Astrocyte (in vitro differentiated cells and primary cell): ENCODE data around the gene WWC2. TPM values are rescaled to one million over a fixed set of nuclear protein-coding genes. Genes with fewer than 3 reads are reported as not detected.

Experiments used
- DNase-seq: peaks from one replicate; pipeline ENCODE4 v3.0.0-alpha.2; 2010; ENCODE audit warnings: low read depth
- FAIRE-seq: peaks from 2 replicates; lab custom pipeline; 2011; peaks lifted over from hg19 to GRCh38; lab: Jason Lieb, UNC
- H2AFZ ChIP-seq: 2 replicates; pipeline ENCODE4 v1.6.0; 2012; ENCODE audit warnings: low read depth, low read length, inconsistent platforms
- H3K27ac ChIP-seq: 2 replicates; pipeline ENCODE4 v1.5.1; 2011; ENCODE audit warnings: low read depth, low read length, inconsistent platforms
- H3K27me3 ChIP-seq: 2 replicates; pipeline ENCODE4 v1.6.0; 2011; ENCODE audit warnings: low read length, inconsistent platforms; ENCODE audit not compliant: insufficient read depth
- H3K36me3 ChIP-seq: 2 replicates; pipeline ENCODE4 v1.5.1; 2011; ENCODE audit warnings: low read length, inconsistent platforms; ENCODE audit not compliant: insufficient read depth
- H3K4me1 ChIP-seq: 2 replicates; pipeline ENCODE4 v1.5.1; 2011; ENCODE audit warnings: low read length, inconsistent platforms; ENCODE audit not compliant: insufficient read depth
- H3K4me2 ChIP-seq: 2 replicates; pipeline ENCODE4 v1.6.0; 2012; ENCODE audit warnings: low read length, inconsistent platforms
- H3K4me3 ChIP-seq: 2 replicates; pipeline ENCODE4 v1.5.1; 2011; ENCODE audit warnings: low read depth, mild to moderate bottlenecking, low read length, inconsistent platforms; ENCODE audit not compliant: insufficient read depth
- H3K79me2 ChIP-seq: 2 replicates; pipeline ENCODE4 v1.6.0; 2012; ENCODE audit warnings: mild to moderate bottlenecking, low read length, inconsistent platforms; ENCODE audit not compliant: insufficient read depth
- H3K9ac ChIP-seq: 2 replicates; pipeline ENCODE4 v1.6.0; 2012; ENCODE audit warnings: mild to moderate bottlenecking, low read length, inconsistent platforms
- H3K9me3 ChIP-seq: 2 replicates; pipeline ENCODE4 v1.5.1; 2012; ENCODE audit warnings: low read depth, mild to moderate bottlenecking, low read length, inconsistent platforms; ENCODE audit not compliant: insufficient read depth
- H4K20me1 ChIP-seq: 2 replicates; pipeline ENCODE4 v1.6.0; 2012; ENCODE audit warnings: low read length, inconsistent platforms; ENCODE audit not compliant: insufficient read depth
- H3K27ac Mint-ChIP-seq: one replicate; pipeline ENCODE4 v1.8.0; 2021; ENCODE audit warnings: mild to moderate bottlenecking, mixed read lengths; ENCODE audit not compliant: unreplicated experiment
- H3K27me3 Mint-ChIP-seq: one replicate; pipeline ENCODE4 v1.8.0; 2021; ENCODE audit warnings: low read depth, mixed read lengths; ENCODE audit not compliant: unreplicated experiment
- H3K36me3 Mint-ChIP-seq: one replicate; pipeline ENCODE4 v1.8.0; 2021; ENCODE audit warnings: low read depth, mixed read lengths; ENCODE audit not compliant: unreplicated experiment
- H3K4me1 Mint-ChIP-seq: one replicate; pipeline ENCODE4 v1.8.0; 2021; ENCODE audit warnings: low read depth, mixed read lengths; ENCODE audit not compliant: unreplicated experiment
- H3K4me3 Mint-ChIP-seq: one replicate; pipeline ENCODE4 v1.8.0; 2021; ENCODE audit warnings: mild to moderate bottlenecking, moderate library complexity, mixed read lengths; ENCODE audit not compliant: unreplicated experiment
- H3K9me3 Mint-ChIP-seq: one replicate; pipeline ENCODE4 v1.8.0; 2021; ENCODE audit warnings: mild to moderate bottlenecking, mixed read lengths; ENCODE audit not compliant: unreplicated experiment
- CTCF ChIP-seq: IDR thresholded peaks from 2 replicates; pipeline ENCODE4 v1.5.1; 2011; ENCODE audit warnings: low read depth, mild to moderate bottlenecking, inconsistent platforms, low read length, moderate library complexity; ENCODE audit not compliant: insufficient read depth
- EZH2 ChIP-seq: IDR thresholded peaks from 2 replicates; pipeline ENCODE4 v1.6.1; 2012; ENCODE audit warnings: mild to moderate bottlenecking, low read length, inconsistent platforms; ENCODE audit not compliant: insufficient read depth
- total RNA-seq: library from RNA; stranded (reverse); gene quantifications from 2 replicates; pipeline ENCODE4 v1.2.1, GENCODE V29; 2021

The WWC2 gene
- total RNA-seq, 1 donor from 2014 or later = 62.6 TPM

GRCh38 chr4:183326853-183327252 lies 227.8 kb downstream of the WWC2 start:
- Mint-ChIP-seq H3K4me3 (no peak overlapping the region), H3K4me1 (peaks cover 12% of the 10 kb centered on the region), H3K27ac (no peak overlapping the region), H3K27me3 (peaks cover 3% of the 10 kb centered on the region), H3K9me3 (peaks cover 12% of the 10 kb centered on the region), H3K36me3 (peaks cover 2% of the 10 kb centered on the region)
- Histone ChIP-seq H2AFZ (no peak overlapping the region), H3K4me1 (peaks cover 4% of the 10 kb centered on the region), H3K27ac (no peak overlapping the region), H3K27me3 (no peaks in the 10 kb centered on the region), H3K36me3 (no peaks in the 10 kb centered on the region), H3K9me3 (peaks cover 8% of the 10 kb centered on the region), H3K9ac (no peak overlapping the region), H3K79me2 (no peaks in the 10 kb centered on the region), H3K4me3 (no peak overlapping the region), H4K20me1 (no peaks in the 10 kb centered on the region), H3K4me2 (no peak overlapping the region)
- DNase-seq (no peak), FAIRE-seq (no peak)
- no peak for TF ChIP-seq EZH2
- no peak for TF ChIP-seq CTCF

- Mint-ChIP-seq H3K4me3 (no peak overlapping the region), H3K36me3 (peaks cover 2% of the 10 kb centered on the region), H3K27me3 (peaks cover 4% of the 10 kb centered on the region), H3K4me1 (peaks cover 15% of the 10 kb centered on the region), H3K27ac (no peak overlapping the region), H3K9me3 (peaks cover 12% of the 10 kb centered on the region)
- no peak for DNase-seq
- peaks cover 8% of the 10 kb centered on the region for H3K9me3 ChIP-seq
- H3K4me3 ChIP-seq = no peak overlapping the region
- no peaks in the 10 kb centered on the region for H4K20me1 ChIP-seq
- no peak overlapping the region for H3K4me2 ChIP-seq
- no peaks in the 10 kb centered on the region for H3K36me3 ChIP-seq
- no peak for TF ChIP-seq CTCF
- TF ChIP-seq EZH2 = no peak
- H3K27me3 ChIP-seq = no peaks in the 10 kb centered on the region
- no peaks in the 10 kb centered on the region for H3K79me2 ChIP-seq
- no peak for FAIRE-seq
- no peak overlapping the region for H3K27ac ChIP-seq
- peaks cover 4% of the 10 kb centered on the region for H3K4me1 ChIP-seq
- no peak overlapping the region for H3K9ac ChIP-seq
- H2AFZ ChIP-seq = no peak overlapping the region
These were observed 228.8 kb downstream of the WWC2 start for GRCh38 chr4:183327827-183328226.

GRCh38 chr4:183328832-183329231 lies 229.8 kb downstream of the WWC2 start:
- H3K9ac ChIP-seq = no peak overlapping the region
- Mint-ChIP-seq H3K4me3 (no peak overlapping the region), H3K36me3 (peaks cover 2% of the 10 kb centered on the region), H3K4me1 (peaks cover 17% of the 10 kb centered on the region), H3K9me3 (peaks cover 12% of the 10 kb centered on the region), H3K27ac (peak overlapping the region; percentile 77), H3K27me3 (peaks cover 4% of the 10 kb centered on the region)
- DNase-seq (peak; percentile 32), FAIRE-seq (no peak)
- H3K9me3 ChIP-seq = peaks cover 8% of the 10 kb centered on the region
- TF ChIP-seq EZH2 (no peak), CTCF (no peak)
- peaks cover 6% of the 10 kb centered on the region for H3K4me1 ChIP-seq
- H3K27me3 ChIP-seq = no peaks in the 10 kb centered on the region
- no peak overlapping the region for H3K4me3 ChIP-seq
- peak overlapping the region; percentile 3 for H3K4me2 ChIP-seq
- no peaks in the 10 kb centered on the region for H4K20me1 ChIP-seq
- no peaks in the 10 kb centered on the region for H3K36me3 ChIP-seq
- H2AFZ ChIP-seq = no peak overlapping the region
- H3K79me2 ChIP-seq = no peaks in the 10 kb centered on the region
- H3K27ac ChIP-seq = no peak overlapping the region
